NCI-H2107 treated with DMSO at 0.1 percent for 48 hours (cell line): ENCODE data around the gene MICAL3.
"Not testable (repeated sequence)": the region's sequence is repeated elsewhere in the genome, so short reads cannot be mapped to it uniquely, and the experiment has no call there.

Source experiments
- DNase-seq: peaks from one replicate; lab custom pipeline; 2025; ENCODE audit not compliant: unreplicated experiment; lab: John Stamatoyannopoulos, UW

MICAL3 gene

GRCh38 chr22:17773606-17774205, 250.7 kb downstream of the MICAL3 start:
- DNase-seq = no peak

- no peak for DNase-seq
Observed at GRCh38 chr22:17772958-17773605, 251.3 kb downstream of the MICAL3 start.

GRCh38 chr22:17772249-17772957, 252.0 kb downstream of the MICAL3 start:
- no peak for DNase-seq

GRCh38 chr22:17770180-17771077, 253.9 kb downstream of the MICAL3 start:
- no peak for DNase-seq

- no peak for DNase-seq
Observed at GRCh38 chr22:17769716-17770082, 254.7 kb downstream of the MICAL3 start.

- no peak for DNase-seq
Observed at GRCh38 chr22:17769013-17769715, 255.2 kb downstream of the MICAL3 start.

GRCh38 chr22:17767233-17768065, 256.9 kb downstream of the MICAL3 start:
- DNase-seq = no peak

GRCh38 chr22:17764852-17765251, 259.5 kb downstream of the MICAL3 start:
- DNase-seq = not testable (repeated sequence)

- no peak for DNase-seq
Observed at GRCh38 chr22:17764036-17764435, 260.3 kb downstream of the MICAL3 start.

- DNase-seq = not testable (repeated sequence)
Observed at GRCh38 chr22:17763442-17763841, 260.9 kb downstream of the MICAL3 start.

- DNase-seq = no peak
Observed at GRCh38 chr22:17761138-17761488, 263.2 kb downstream of the MICAL3 start.

- no peak for DNase-seq
Observed at GRCh38 chr22:17754233-17754925, 270.0 kb downstream of the MICAL3 start.

- DNase-seq = no peak
Observed at GRCh38 chr22:17753401-17753989, 270.9 kb downstream of the MICAL3 start.

GRCh38 chr22:17751596-17751995, 272.8 kb downstream of the MICAL3 start:
- no peak for DNase-seq

- no peak for DNase-seq
Observed at GRCh38 chr22:17749605-17750395, 274.6 kb downstream of the MICAL3 start.

GRCh38 chr22:17748555-17749353, 275.6 kb downstream of the MICAL3 start:
- DNase-seq = no peak

GRCh38 chr22:17746916-17747315, 277.4 kb downstream of the MICAL3 start:
- DNase-seq = no peak
